Natural killer cell (primary cell): ENCODE data around the gene FUT8. TPM values are rescaled to one million over a fixed set of nuclear protein-coding genes. Genes with fewer than 3 reads are reported as not detected.

Experiments
- ATAC-seq, 3 donors: fragments of 150-1000 bp in 2 of 3; fragments of 200-7000 bp in 1 of 3; cut with Tn5 transposase; 1 replicate in 1 of 3; 2 replicates in 2 of 3; pipeline ENCODE4 v1.10.0; 2021; ENCODE audit warnings: mild to moderate bottlenecking in 2 of 3, moderate library complexity in 2 of 3
- DNase-seq, 2 donors: peaks; one replicate each; pipeline versions ENCODE4 v3.0.0 to v3.0.0-alpha.2; 2013 to 2021; ENCODE audit warnings: mixed read lengths in 1 of 2
- H3K27ac ChIP-seq: one replicate; pipeline ENCODE4 v1.5.1; 2013; ENCODE audit warnings: mild to moderate bottlenecking, low read length
- H3K27me3 ChIP-seq: one replicate; pipeline ENCODE4 v1.6.1; 2013; ENCODE audit warnings: low read length; ENCODE audit not compliant: control insufficient read depth, insufficient read depth
- H3K36me3 ChIP-seq: one replicate; pipeline ENCODE4 v1.6.1; 2013; ENCODE audit warnings: low read length; ENCODE audit not compliant: control insufficient read depth, insufficient read depth
- H3K4me1 ChIP-seq: one replicate; pipeline ENCODE4 v1.6.1; 2013; ENCODE audit warnings: low read length; ENCODE audit not compliant: control insufficient read depth, insufficient read depth
- H3K4me3 ChIP-seq: one replicate; pipeline ENCODE4 v1.5.1; 2013; ENCODE audit warnings: low read length
- H3K9me3 ChIP-seq: one replicate; pipeline ENCODE4 v1.6.1; 2013; ENCODE audit warnings: low read length; ENCODE audit not compliant: control insufficient read depth, insufficient read depth
- H3K27ac Mint-ChIP-seq, 2 donors: one replicate each; pipeline ENCODE4 v1.8.0; 2022; ENCODE audit warnings: mild to moderate bottlenecking in 2 of 2, mixed read lengths in 2 of 2, moderate library complexity in 1 of 2
- H3K27me3 Mint-ChIP-seq, 2 donors: one replicate each; pipeline ENCODE4 v1.8.0; 2022; ENCODE audit warnings: low read depth in 2 of 2, mixed read lengths in 2 of 2
- H3K36me3 Mint-ChIP-seq: one replicate; pipeline ENCODE4 v1.8.0; 2022; ENCODE audit warnings: mixed read lengths
- H3K4me1 Mint-ChIP-seq, 2 donors: one replicate each; pipeline ENCODE4 v1.8.0; 2022; ENCODE audit warnings: mixed read lengths in 2 of 2
- H3K4me3 Mint-ChIP-seq: one replicate; pipeline ENCODE4 v1.8.0; 2022; ENCODE audit warnings: mild to moderate bottlenecking, moderate library complexity, mixed read lengths
- H3K9me3 Mint-ChIP-seq, 2 donors: one replicate each; pipeline ENCODE4 v1.8.0; 2022; ENCODE audit warnings: mixed read lengths in 2 of 2
- CTCF ChIP-seq: fragments of 200-600 bp; IDR thresholded peaks from one replicate; pipeline ENCODE4 v1.8.0; 2022; ENCODE audit warnings: antibody characterized with exemption
- WGBS: methylation state at CpG from one replicate; pipeline ENCODE4 v1.1.7; 2013; ENCODE audit warnings: missing lambda C conversion rate; ENCODE audit not compliant: insufficient coverage; 5-methylcytosine and 5-hydroxymethylcytosine counted together
- intact Hi-C: fragments of 100-400 bp; cut with micrococcal nuclease; formaldehyde crosslinking; loops from one replicate; pipeline ENCODE4 v1.14.2; 2022
- total RNA-seq, 4 donors: library from RNA; stranded (reverse); fragments of 120-200 nt in 1 of 4; gene quantifications; one replicate each; pipeline versions ENCODE4 v1.2.3 to v1.2.4, GENCODE V29; 2013 to 2022

Gene FUT8
- total RNA-seq, 3 donors from 2014 or later (not counting 1 experiment from before 2014, with no cell fraction given) = 20.7 to 29.2 (median 21.2) TPM

GRCh38 chr14:65720171-65720570 lies 307.6 kb downstream of the FUT8 start:
- DNase-seq = no peak
- Histone ChIP-seq H3K4me1 (no peaks in the 10 kb centered on the region), H3K9me3 (no peaks in the 10 kb centered on the region), H3K27me3 (no peaks in the 10 kb centered on the region), H3K36me3 (peaks cover 4% of the 10 kb centered on the region), H3K27ac (no peak overlapping the region), H3K4me3 (no peak overlapping the region)
- Mint-ChIP-seq H3K4me3 (no peak overlapping the region), H3K27me3 (no peaks in the 10 kb centered on the region), H3K36me3 (peaks cover 8% of the 10 kb centered on the region), H3K4me1 (peaks cover 0 to 5% of the 10 kb centered on the region in 2 donors), H3K9me3 (peaks cover 4 to 9% of the 10 kb centered on the region in 2 donors), H3K27ac (no peak overlapping the region)
- TF ChIP-seq CTCF = no peak
- intact Hi-C loops = no loop called here
- ATAC-seq = no peak
- WGBS = 100% methylated on average over 1 of the region's 1 CpG

GRCh38 chr14:65720743-65721142 lies 308.2 kb downstream of the FUT8 start:
- intact Hi-C loops = no loop called here
- no peaks in the 10 kb centered on the region for H3K9me3 ChIP-seq
- ATAC-seq (no peak), DNase-seq (no peak)
- H3K27ac ChIP-seq = no peak overlapping the region
- Mint-ChIP-seq H3K27ac (no peak overlapping the region), H3K4me3 (no peak overlapping the region), H3K9me3 (peaks cover 4 to 9% of the 10 kb centered on the region in 2 donors), H3K4me1 (peaks cover 0 to 5% of the 10 kb centered on the region in 2 donors), H3K36me3 (peaks cover 8% of the 10 kb centered on the region), H3K27me3 (no peaks in the 10 kb centered on the region)
- peaks cover 6% of the 10 kb centered on the region for H3K36me3 ChIP-seq
- H3K4me1 ChIP-seq = no peaks in the 10 kb centered on the region
- no peaks in the 10 kb centered on the region for H3K27me3 ChIP-seq
- no peak overlapping the region for H3K4me3 ChIP-seq
- 100% methylated on average over 3 of the region's 5 CpGs for WGBS
- TF ChIP-seq CTCF = no peak

- no peak overlapping the region for H3K4me3 Mint-ChIP-seq
- H3K4me1 Mint-ChIP-seq = peaks cover 0 to 5% of the 10 kb centered on the region in 2 donors
- ATAC-seq (no peak), DNase-seq (no peak)
- no peaks in the 10 kb centered on the region for H3K27me3 Mint-ChIP-seq
- H3K27ac Mint-ChIP-seq = no peak overlapping the region
- Histone ChIP-seq H3K36me3 (peaks cover 6% of the 10 kb centered on the region), H3K27ac (no peak overlapping the region), H3K9me3 (peaks cover 6% of the 10 kb centered on the region), H3K27me3 (no peaks in the 10 kb centered on the region), H3K4me3 (no peak overlapping the region), H3K4me1 (no peaks in the 10 kb centered on the region)
- no peak for TF ChIP-seq CTCF
- H3K36me3 Mint-ChIP-seq = peaks cover under 1% of the 10 kb centered on the region
- peaks cover 0 to 8% of the 10 kb centered on the region in 2 donors for H3K9me3 Mint-ChIP-seq
- 20% methylated on average over 3 of the region's 3 CpGs for WGBS
- intact Hi-C loops = no loop called here
These were observed 310.8 kb downstream of the FUT8 start for GRCh38 chr14:65723348-65723747.

- H3K27ac Mint-ChIP-seq = no peak overlapping the region
- H3K27me3 ChIP-seq = no peaks in the 10 kb centered on the region
- H3K4me1 Mint-ChIP-seq = no peaks in the 10 kb centered on the region
- DNase-seq = no peak
- no peaks in the 10 kb centered on the region for H3K27me3 Mint-ChIP-seq
- no peak overlapping the region for H3K27ac ChIP-seq
- peaks cover 7% of the 10 kb centered on the region for H3K36me3 ChIP-seq
- no peak for TF ChIP-seq CTCF
- ATAC-seq = no peak
- H3K36me3 Mint-ChIP-seq = no peaks in the 10 kb centered on the region
- no peak overlapping the region for H3K4me3 Mint-ChIP-seq
- no peak overlapping the region for H3K4me3 ChIP-seq
- peaks cover 6% of the 10 kb centered on the region for H3K9me3 ChIP-seq
- intact Hi-C loops = no loop called here
- H3K4me1 ChIP-seq = no peaks in the 10 kb centered on the region
- H3K9me3 Mint-ChIP-seq = peaks cover 0 to 3% of the 10 kb centered on the region in 2 donors
- WGBS = no CpG with 5 or more reads among the region's 3 CpGs
These were observed 316.1 kb downstream of the FUT8 start for GRCh38 chr14:65728604-65729003.
